Effector CD8-positive, alpha-beta T cell (primary cell): ENCODE measurements around the gene TPMT.
"Not testable (repeated sequence)": the region's sequence is repeated elsewhere in the genome, so short reads cannot be mapped to it uniquely, and the experiment has no call there.

ENCODE experiments used
- DNase-seq: peaks from one replicate; lab custom pipeline; 2025; lab: John Stamatoyannopoulos, UW

The TPMT gene

GRCh38 chr6:18155864-18156421 is 1.1 kb upstream of the TPMT start:
- DNase-seq: peak; percentile 56

GRCh38 chr6:18155150-18155863 is 430 bp upstream of the TPMT start, which contains the start of gene KDM1B:
Gene KDM1B (plus strand): TSS chr6:18155422. CDS start chr6:18159896, 4,474 bp downstream.
- DNase-seq: peak; percentile 98

- no peak for DNase-seq
Measured at GRCh38 chr6:18153311-18153703, 1.6 kb downstream of the TPMT start.

- DNase-seq: no peak
Measured at GRCh38 chr6:18151801-18152200, 3.1 kb downstream of the TPMT start.

- DNase-seq: not testable (repeated sequence)
Measured at GRCh38 chr6:18151391-18151790, 3.5 kb downstream of the TPMT start.

GRCh38 chr6:18148304-18149025 is 6.4 kb downstream of the TPMT start:
- no peak for DNase-seq

GRCh38 chr6:18147616-18148015 is 7.3 kb downstream of the TPMT start:
- DNase-seq: no peak

- no peak for DNase-seq
Measured at GRCh38 chr6:18147160-18147559, 7.7 kb downstream of the TPMT start.

GRCh38 chr6:18142591-18142861 is 12.4 kb downstream of the TPMT start:
- DNase-seq: no peak

GRCh38 chr6:18141805-18142590 is 12.9 kb downstream of the TPMT start:
- DNase-seq: no peak

- no peak for DNase-seq
Measured at GRCh38 chr6:18139935-18140621, 14.8 kb downstream of the TPMT start.

- no peak for DNase-seq
Measured at GRCh38 chr6:18138906-18139305, 16.0 kb downstream of the TPMT start.

- DNase-seq: no peak
Measured at GRCh38 chr6:18136260-18136659, 18.6 kb downstream of the TPMT start.

- no peak for DNase-seq
Measured at GRCh38 chr6:18135171-18135570, 19.7 kb downstream of the TPMT start.

- DNase-seq: no peak
Measured at GRCh38 chr6:18132346-18132745, 22.5 kb downstream of the TPMT start.

- no peak for DNase-seq
Measured at GRCh38 chr6:18126121-18126520, 28.8 kb downstream of the TPMT start.

GRCh38 chr6:18122128-18123093 is 32.5 kb downstream of the TPMT start, which contains the start of gene NHLRC1:
Gene NHLRC1 (minus strand): TSS chr6:18122677. CDS start chr6:18122606, 71 bp downstream.
- peak; percentile 32 for DNase-seq

- no peak for DNase-seq
Measured at GRCh38 chr6:18121580-18122127, 33.2 kb downstream of the TPMT start.

- no peak for DNase-seq
Measured at GRCh38 chr6:18119236-18119635, 35.6 kb downstream of the TPMT start.

GRCh38 chr6:18118330-18118729 is 36.5 kb downstream of the TPMT start:
- no peak for DNase-seq
